Measurements from ENCODE around the gene GPRIN1. TPM values are rescaled to one million over a fixed set of nuclear protein-coding genes. Genes with fewer than 3 reads are reported as not detected.

Gene GPRIN1
- total RNA-seq, 1 experiment from 2014 or later = 8.5 TPM

- no peak for TF ChIP-seq ZSCAN18 (CRISPR knock-in tag; IDR thresholded peaks at IDR 0.05)
- no peak for TF ChIP-seq E2F1 (CRISPR knock-in tag; IDR thresholded peaks at IDR 0.05)
- TF ChIP-seq ESRRA (CRISPR knock-in tag; IDR thresholded peaks at IDR 0.05; ENCODE audit: borderline replicate concordance) = no peak
- no peak for TF ChIP-seq RORB (CRISPR knock-in tag; IDR thresholded peaks at IDR 0.05)
Measured at GRCh38 chr5:176625966-176626875, 16.3 kb upstream of the GPRIN1 start (continued).

- CTCF ChIA-PET = no interaction called here
- H3K9me3 Mint-ChIP-seq = no peaks in the 10 kb centered on the region
- H3K36me3 Mint-ChIP-seq = no peaks in the 10 kb centered on the region
- peaks cover 20% of the 10 kb centered on the region for H3K4me1 Mint-ChIP-seq
- POLR2A ChIA-PET = no interaction called here
- TF ChIP-seq RELA (CRISPR knock-in tag; IDR thresholded peaks at IDR 0.05; ENCODE audit: borderline replicate concordance) (no peak), EMX1 (CRISPR knock-in tag; IDR thresholded peaks at IDR 0.05) (no peak), E2F4 (CRISPR knock-in tag; IDR thresholded peaks at IDR 0.05; ENCODE audit: borderline replicate concordance, low read depth) (no peak), SP1 (CRISPR knock-in tag; conservative IDR thresholded peaks at IDR 0.05) (no peak), PRRX2 (CRISPR knock-in tag; IDR thresholded peaks at IDR 0.05) (no peak), FOXJ3 (CRISPR knock-in tag; IDR thresholded peaks at IDR 0.05; ENCODE audit: borderline replicate concordance) (no peak), ZNF532 (CRISPR knock-in tag; IDR thresholded peaks at IDR 0.05; ENCODE audit: borderline replicate concordance) (no peak), ATF3 (CRISPR knock-in tag; conservative IDR thresholded peaks at IDR 0.05) (no peak), ZMAT4 (CRISPR knock-in tag; IDR thresholded peaks at IDR 0.05) (no peak)
- H3K4me3 Mint-ChIP-seq = no peak overlapping the region
- H3K27ac Mint-ChIP-seq = no peak overlapping the region
- H3K27me3 Mint-ChIP-seq (ENCODE audit: low read depth) = peaks cover 40% of the 10 kb centered on the region
- ATAC-seq = no peak
- no peak for DNase-seq (ENCODE audit: low spot score)
Measured at GRCh38 chr5:176625512-176625911, 15.6 kb upstream of the GPRIN1 start.

- no peak overlapping the region for H3K27ac Mint-ChIP-seq
- H3K4me1 Mint-ChIP-seq = peaks cover 24% of the 10 kb centered on the region
- H3K4me3 Mint-ChIP-seq = no peak overlapping the region
- no peaks in the 10 kb centered on the region for H3K36me3 Mint-ChIP-seq
- DNase-seq (ENCODE audit: low spot score) = no peak
- TF ChIP-seq JUN (CRISPR knock-in tag; IDR thresholded peaks at IDR 0.05) (no peak), NFATC4 (CRISPR knock-in tag; IDR thresholded peaks at IDR 0.05) (no peak), MXD4 (CRISPR knock-in tag; IDR thresholded peaks at IDR 0.05; ENCODE audit: borderline replicate concordance) (no peak), ZNF232 (CRISPR knock-in tag; IDR thresholded peaks at IDR 0.05) (no peak)
- H3K9me3 Mint-ChIP-seq = no peaks in the 10 kb centered on the region
- H3K27me3 Mint-ChIP-seq (ENCODE audit: low read depth) = peaks cover 43% of the 10 kb centered on the region
- ChIA-PET POLR2A (no interaction called here), CTCF (no interaction called here)
- no peak for ATAC-seq
Measured at GRCh38 chr5:176624938-176625337, 15.0 kb upstream of the GPRIN1 start.

All from WTC11 (cell line).